Stimulated activated CD4-positive, alpha-beta T cell treated with anti-CD3 and anti-CD28 coated beads, Interleukin-1b, Interleukin-23, amount 100 ng/mL, for 1 hour (primary cell): ENCODE data around the gene EXPH5.

ENCODE experiments used
- DNase-seq, 2 donors: peaks; one replicate each; pipeline ENCODE4 v3.0.0-alpha.2; 2020; ENCODE audit warnings: low read depth in 2 of 2

The EXPH5 gene

GRCh38 chr11:108559904-108560303 lies 33.7 kb downstream of the EXPH5 start:
- no peak for DNase-seq

GRCh38 chr11:108559340-108559739 lies 34.2 kb downstream of the EXPH5 start:
- no peak for DNase-seq

- DNase-seq, result no peak
Observed at GRCh38 chr11:108558222-108558621, 35.3 kb downstream of the EXPH5 start.

GRCh38 chr11:108556019-108556418 lies 37.5 kb downstream of the EXPH5 start:
- no peak for DNase-seq

- DNase-seq, result no peak
Observed at GRCh38 chr11:108551651-108552462, 41.7 kb downstream of the EXPH5 start.

GRCh38 chr11:108549319-108549885 lies 44.2 kb downstream of the EXPH5 start:
- no peak for DNase-seq

- no peak for DNase-seq
Observed at GRCh38 chr11:108545909-108546501, 47.6 kb downstream of the EXPH5 start.

- DNase-seq, result no peak
Observed at GRCh38 chr11:108543316-108543964, 50.1 kb downstream of the EXPH5 start.

DNA sequence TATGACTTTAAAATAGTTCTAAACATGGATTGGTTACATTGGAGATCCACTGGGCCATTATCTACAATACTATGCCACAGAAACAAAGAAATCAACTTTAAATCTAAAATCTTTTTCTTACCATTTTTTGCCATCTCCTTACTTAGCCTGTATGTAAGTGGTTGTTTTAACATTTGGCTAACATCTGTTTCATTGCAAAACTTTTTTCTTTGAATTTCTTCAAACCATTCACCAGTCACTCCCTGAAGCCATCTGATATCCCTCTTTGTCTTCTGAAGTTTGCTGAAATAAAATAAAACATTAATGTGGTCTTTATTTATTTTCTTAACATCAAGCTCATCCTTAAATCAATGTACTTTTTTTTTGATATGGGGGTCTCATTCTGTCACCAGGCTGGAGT lies 52.0 kb downstream of the EXPH5 start:
- DNase-seq, result no peak

GRCh38 chr11:108538502-108538901 lies 55.1 kb downstream of the EXPH5 start:
- no peak for DNase-seq

- DNase-seq, result no peak
Observed at GRCh38 chr11:108538022-108538424, 55.5 kb downstream of the EXPH5 start.

DNA sequence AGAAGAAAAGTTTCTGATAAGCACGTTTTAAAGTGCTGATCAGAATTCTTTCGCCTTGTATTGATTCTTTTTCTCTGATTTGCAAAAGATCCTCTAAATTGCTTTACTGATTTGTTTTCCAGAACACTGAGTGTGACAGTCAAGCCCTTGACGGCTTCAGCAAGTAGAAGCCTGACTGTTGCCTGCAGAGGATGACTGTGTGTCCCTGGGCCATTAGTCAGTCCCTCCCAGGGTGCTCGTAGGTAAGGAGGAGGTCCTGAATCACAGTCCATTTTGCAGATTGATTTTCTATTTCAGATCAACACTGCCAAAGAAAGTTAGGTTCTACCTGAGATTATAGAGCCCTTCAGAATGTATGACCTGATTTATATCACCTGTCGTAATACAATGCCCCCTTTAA lies 56.8 kb downstream of the EXPH5 start:
- DNase-seq, result no peak

DNA sequence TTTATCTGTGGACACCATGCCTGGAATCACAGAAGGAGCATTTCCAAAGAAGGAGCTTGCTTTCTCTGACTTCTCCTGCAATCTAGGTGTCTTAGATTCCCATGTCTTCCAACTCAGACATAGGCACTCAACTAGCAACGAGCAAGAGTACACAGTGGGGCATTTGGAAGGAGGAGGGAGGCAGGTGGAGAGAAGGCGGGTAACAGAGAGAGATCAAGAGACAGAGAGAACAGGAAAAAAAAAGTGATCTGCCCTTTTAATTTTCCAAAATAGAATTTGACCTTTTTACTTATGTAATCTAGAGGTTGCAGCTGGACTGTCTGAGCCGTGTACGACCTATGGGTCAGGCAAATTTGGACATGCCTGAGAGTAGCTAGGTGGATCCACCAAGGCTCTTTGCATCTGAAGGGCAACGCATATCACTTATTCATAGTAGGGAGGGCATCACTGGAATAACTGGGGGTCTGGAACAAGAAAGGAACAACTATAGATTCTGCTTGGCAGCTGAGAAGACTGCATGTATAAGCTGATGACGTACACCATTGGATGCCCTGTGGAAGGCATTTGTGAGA lies 58.1 kb downstream of the EXPH5 start:
- DNase-seq, result no peak

DNA sequence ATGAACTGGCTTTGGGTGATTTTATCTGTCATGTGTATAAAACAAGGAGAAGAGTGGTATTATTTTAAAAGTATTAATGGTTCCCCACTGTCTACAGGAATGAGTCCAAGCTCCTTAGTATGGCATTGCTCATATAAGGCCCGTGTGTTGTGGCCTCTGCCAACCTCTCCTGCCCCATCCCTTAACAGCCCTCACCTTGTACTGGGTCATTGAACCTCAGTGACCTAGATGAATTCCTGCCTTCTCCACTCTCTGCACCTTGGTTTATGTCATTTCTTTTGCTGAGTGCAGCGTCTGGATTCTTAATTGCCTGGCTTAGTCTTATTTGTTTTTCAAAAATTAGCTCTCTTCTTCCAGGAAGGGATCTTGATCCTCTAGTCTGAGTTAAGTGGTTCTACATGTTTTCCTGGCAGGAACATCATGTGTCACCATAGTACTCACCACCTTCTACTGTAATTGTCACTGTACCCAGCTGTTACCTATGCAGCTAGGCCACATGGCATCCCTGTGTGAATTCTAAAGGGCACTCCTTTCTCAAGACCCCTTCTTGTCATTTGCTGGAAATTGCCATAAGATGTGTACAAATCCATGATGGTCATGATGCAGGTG lies 59.2 kb downstream of the EXPH5 start:
- no peak for DNase-seq

DNA sequence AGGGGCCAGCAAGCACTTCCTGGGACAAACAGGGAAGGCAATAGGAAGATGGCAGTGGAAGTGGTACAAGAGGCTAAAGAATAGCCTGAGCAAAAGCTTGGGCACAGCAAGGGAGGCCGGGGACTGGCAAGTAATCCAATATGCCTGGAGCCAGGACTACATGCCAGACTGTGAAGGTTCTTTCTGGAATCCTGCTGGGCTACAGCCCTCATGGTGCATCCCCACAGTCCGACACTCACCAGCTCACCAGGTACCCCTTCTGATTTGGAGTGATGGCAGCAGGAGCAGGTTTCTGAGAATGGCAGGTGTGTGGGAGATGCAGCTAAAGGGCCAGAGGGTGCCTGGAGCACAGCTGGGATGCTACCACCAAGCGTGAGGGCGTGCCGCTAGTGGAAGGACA lies 63.1 kb downstream of the EXPH5 start:
- DNase-seq, result no peak

- no peak for DNase-seq
Observed at GRCh38 chr11:108527382-108527781, 66.2 kb downstream of the EXPH5 start.

- no peak for DNase-seq
Observed at GRCh38 chr11:108525161-108525560, 68.4 kb downstream of the EXPH5 start.

DNA sequence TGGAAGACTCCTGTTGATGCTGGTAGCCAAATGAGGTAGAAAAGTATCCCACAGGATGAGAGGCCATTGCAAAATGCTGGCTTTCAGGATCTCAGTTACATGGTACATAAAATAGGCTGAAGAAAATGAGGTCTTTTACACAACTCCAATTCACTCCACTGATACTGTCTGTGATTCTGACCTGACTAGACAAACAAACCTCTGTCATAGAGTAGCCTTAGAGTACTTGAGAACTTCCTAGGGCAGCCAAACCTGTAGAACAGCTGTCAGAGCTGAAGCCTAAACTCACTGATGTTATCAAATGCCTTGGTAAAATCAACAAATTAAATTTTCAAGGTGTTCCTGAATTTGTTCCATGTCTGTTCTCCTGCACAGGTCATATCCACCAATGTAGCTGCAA lies 69.1 kb downstream of the EXPH5 start:
- DNase-seq, result no peak

DNA sequence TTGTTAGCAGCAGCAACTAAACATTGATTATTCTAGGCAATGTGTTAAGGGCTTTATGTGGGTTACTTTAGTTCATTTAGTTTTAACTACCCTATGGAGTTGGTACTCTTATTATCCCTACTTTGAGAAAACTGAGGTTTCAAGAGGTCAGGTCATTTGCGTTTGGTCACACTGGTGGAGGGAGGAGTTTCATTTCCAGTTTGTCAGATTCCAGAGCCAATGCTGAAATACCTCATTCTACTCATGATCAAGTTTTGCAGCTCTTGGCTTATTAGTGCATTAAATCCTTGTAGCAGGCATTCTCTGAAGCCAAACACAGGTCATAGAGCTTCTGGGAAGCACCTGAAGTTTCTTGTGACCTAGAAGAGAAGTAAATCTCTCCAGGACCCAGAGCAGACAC lies 71.2 kb downstream of the EXPH5 start:
- DNase-seq, result no peak

- DNase-seq, result no peak
Observed at GRCh38 chr11:108518581-108518980, 75.0 kb downstream of the EXPH5 start.

DNA sequence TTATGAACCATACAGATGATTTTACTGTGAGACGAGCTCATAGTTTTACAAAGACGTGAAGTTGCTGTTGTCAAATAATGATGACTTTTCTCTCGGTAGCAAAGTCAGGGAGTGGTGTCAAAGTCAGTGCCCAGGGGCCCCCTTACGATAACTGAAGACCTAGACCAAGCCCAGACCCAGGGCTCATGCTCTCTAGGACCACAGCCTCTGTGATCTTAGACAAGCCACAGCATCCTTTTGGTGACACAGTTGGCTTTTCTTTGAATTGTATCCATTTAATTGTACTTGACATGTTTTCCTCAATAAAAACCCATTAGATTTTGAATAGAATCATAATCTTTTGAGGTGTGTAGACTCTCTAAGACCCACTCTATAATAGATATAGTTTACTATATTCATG lies 77.4 kb downstream of the EXPH5 start:
- no peak for DNase-seq

GRCh38 chr11:108512708-108513107 lies 80.9 kb downstream of the EXPH5 start:
- no peak for DNase-seq
